Iris pigment epithelial cell (primary cell): Measurements from ENCODE around the gene EEF1AKMT1.

Source experiments
- DNase-seq: peaks from one replicate; pipeline ENCODE4 v3.0.0-alpha.2; 2011; ENCODE audit warnings: low read depth

Gene EEF1AKMT1

GRCh38 chr13:20718958-20719566, 54.7 kb downstream of the EEF1AKMT1 start:
- no peak for DNase-seq

- no peak for DNase-seq
Measured at GRCh38 chr13:20717581-20718542, 55.9 kb downstream of the EEF1AKMT1 start.

GRCh38 chr13:20716951-20717350, 56.8 kb downstream of the EEF1AKMT1 start:
- no peak for DNase-seq

GRCh38 chr13:20715330-20715712, 58.4 kb downstream of the EEF1AKMT1 start:
- DNase-seq = no peak

- no peak for DNase-seq
Measured at GRCh38 chr13:20714563-20715329, 59.0 kb downstream of the EEF1AKMT1 start.

GRCh38 chr13:20714161-20714560, 59.6 kb downstream of the EEF1AKMT1 start:
- DNase-seq = no peak

GRCh38 chr13:20713751-20714150, 60.0 kb downstream of the EEF1AKMT1 start:
- no peak for DNase-seq

GRCh38 chr13:20713014-20713376, 60.8 kb downstream of the EEF1AKMT1 start:
- no peak for DNase-seq

GRCh38 chr13:20711301-20712044, 62.3 kb downstream of the EEF1AKMT1 start:
- DNase-seq = no peak

- DNase-seq = no peak
Measured at GRCh38 chr13:20709782-20710181, 64.0 kb downstream of the EEF1AKMT1 start.

- DNase-seq = no peak
Measured at GRCh38 chr13:20709369-20709768, 64.4 kb downstream of the EEF1AKMT1 start.

GRCh38 chr13:20708216-20708615, 65.5 kb downstream of the EEF1AKMT1 start:
- no peak for DNase-seq

GRCh38 chr13:20706661-20707060, 67.1 kb downstream of the EEF1AKMT1 start:
- no peak for DNase-seq

- DNase-seq = no peak
Measured at GRCh38 chr13:20704459-20705069, 69.2 kb downstream of the EEF1AKMT1 start.

- DNase-seq = peak; percentile 83
Measured at GRCh38 chr13:20703780-20704458, 69.8 kb downstream of the EEF1AKMT1 start.

GRCh38 chr13:20702915-20703779, 70.6 kb downstream of the EEF1AKMT1 start, which contains the start of gene IL17D:
TSS of gene IL17D (plus strand) at chr13:20703699. CDS start at chr13:20704002, 303 bp downstream.
- DNase-seq = no peak

- no peak for DNase-seq
Measured at GRCh38 chr13:20702530-20702914, 71.2 kb downstream of the EEF1AKMT1 start.

GRCh38 chr13:20701461-20701860, 72.3 kb downstream of the EEF1AKMT1 start:
- no peak for DNase-seq

GRCh38 chr13:20700288-20700687, 73.5 kb downstream of the EEF1AKMT1 start:
- DNase-seq = peak; percentile 54

- no peak for DNase-seq
Measured at GRCh38 chr13:20699715-20700114, 74.0 kb downstream of the EEF1AKMT1 start.
